HG02798 (cell line): ENCODE measurements around the gene SNX11.

Experiments used
- ATAC-seq: cut with Tn5 transposase; IDR thresholded peaks from one replicate; pipeline ENCODE4 v1.9.1; 2021; ENCODE audit warnings: mild to moderate bottlenecking; ENCODE audit not compliant: unreplicated experiment, poor library complexity

Gene SNX11

GRCh38 chr17:48127371-48128051 is 19.9 kb downstream of the SNX11 start:
- no peak for ATAC-seq

GRCh38 chr17:48128400-48128799 is 20.8 kb downstream of the SNX11 start:
- ATAC-seq: no peak

GRCh38 chr17:48129981-48130380 is 22.4 kb downstream of the SNX11 start:
- ATAC-seq: no peak

- no peak for ATAC-seq
Observed at GRCh38 chr17:48131216-48131824, 23.8 kb downstream of the SNX11 start.

- no peak for ATAC-seq
Observed at GRCh38 chr17:48132385-48132784, 24.8 kb downstream of the SNX11 start.

GRCh38 chr17:48134912-48135480 is 27.4 kb downstream of the SNX11 start:
- no peak for ATAC-seq

GRCh38 chr17:48137656-48138055 is 30.1 kb downstream of the SNX11 start:
- no peak for ATAC-seq

GRCh38 chr17:48139944-48140343 is 32.4 kb downstream of the SNX11 start:
- ATAC-seq: no peak

GRCh38 chr17:48143629-48144028 is 36.1 kb downstream of the SNX11 start:
- ATAC-seq: no peak

GRCh38 chr17:48144231-48144630 is 36.7 kb downstream of the SNX11 start:
- no peak for ATAC-seq

GRCh38 chr17:48144976-48145798 is 37.6 kb downstream of the SNX11 start:
- no peak for ATAC-seq

- ATAC-seq: no peak
Observed at GRCh38 chr17:48148029-48148770, 40.6 kb downstream of the SNX11 start.

GRCh38 chr17:48148854-48149786 is 41.6 kb downstream of the SNX11 start:
- ATAC-seq: no peak

GRCh38 chr17:48149787-48150463 is 42.4 kb downstream of the SNX11 start:
- no peak for ATAC-seq

GRCh38 chr17:48150597-48151001 is 43.0 kb downstream of the SNX11 start:
- ATAC-seq: no peak

GRCh38 chr17:48151220-48151619 is 43.7 kb downstream of the SNX11 start:
- no peak for ATAC-seq

GRCh38 chr17:48152289-48152688 is 44.7 kb downstream of the SNX11 start:
- ATAC-seq: no peak

- no peak for ATAC-seq
Observed at GRCh38 chr17:48153691-48154358, 46.3 kb downstream of the SNX11 start.
